K562 (cell line): ENCODE data around the gene TUBGCP6. TPM values are rescaled to one million over a fixed set of nuclear protein-coding genes. Genes with fewer than 3 reads are reported as not detected.

ENCODE experiments used
- CREB1 ChIP-seq, 2 experiments: sonication (generic) in 1 of 2; formaldehyde crosslinking in 1 of 2; IDR thresholded peaks; 2 replicates each; pipeline versions ENCODE4 v1.6.1 to v1.8.0; 2012 to 2022; ENCODE audit warnings: inconsistent platforms in 1 of 2, mild to moderate bottlenecking in 1 of 2, missing genetic modification reagents in 1 of 2, moderate library complexity in 1 of 2
- GATAD2A ChIP-seq: fragments of 450-650 bp; IDR thresholded peaks from 2 replicates; pipeline ENCODE4 v1.6.1; 2017
- KAT7 ChIP-seq: sonication (generic); formaldehyde crosslinking; IDR thresholded peaks from 2 replicates; pipeline ENCODE4 v1.8.0; 2022; ENCODE audit warnings: missing genetic modification reagents, mild to moderate bottlenecking, borderline replicate concordance
- NR4A1 ChIP-seq, 2 experiments: fragments of 250-450 bp in 1 of 2; fragments of 450-650 bp in 1 of 2; sonication (Bioruptor Pico) in 1 of 2; IDR thresholded peaks; 2 replicates each; pipeline versions ENCODE4 v1.4.0 to v1.6.1; 2016 to 2020; ENCODE audit warnings: mild to moderate bottlenecking in 2 of 2, missing compliant biosample characterization in 1 of 2, missing genetic modification characterization in 1 of 2, moderate library complexity in 1 of 2
- PHB ChIP-seq: fragments of 250-450 bp; sonication (Bioruptor Pico); IDR thresholded peaks from 2 replicates; pipeline ENCODE4 v1.5.0; 2021
- PHF8 ChIP-seq: fragments of 200-600 bp; sonication (generic); IDR thresholded peaks from 2 replicates; pipeline ENCODE4 v1.6.1; 2012; ENCODE audit warnings: mixed run types, mild to moderate bottlenecking, inconsistent platforms, low read length, moderate library complexity, borderline replicate concordance
- RBFOX2 ChIP-seq: fragments of 200-400 bp; formaldehyde crosslinking; IDR thresholded peaks from 2 replicates; pipeline ENCODE4 v1.6.1; 2017; ENCODE audit warnings: low read depth, mild to moderate bottlenecking, low read length, moderate library complexity
- RBM17 ChIP-seq: fragments of 200-400 bp; formaldehyde crosslinking; IDR thresholded peaks from 2 replicates; pipeline ENCODE4 v1.6.1; 2017; ENCODE audit warnings: low read depth, mild to moderate bottlenecking, low read length, borderline replicate concordance
- SAFB ChIP-seq: fragments of 200-400 bp; formaldehyde crosslinking; IDR thresholded peaks from 2 replicates; pipeline ENCODE4 v1.6.1; 2017; ENCODE audit warnings: low read depth, low read length, borderline replicate concordance
- SMARCC2 ChIP-seq: fragments of 450-650 bp; IDR thresholded peaks from 2 replicates; pipeline ENCODE4 v1.6.1; 2017; ENCODE audit warnings: antibody characterized with exemption, moderate library complexity, mild to moderate bottlenecking, low read depth
- SMC3 ChIP-seq: conservative IDR thresholded peaks from 2 replicates; pipeline ENCODE4 v1.6.1; 2011; ENCODE audit warnings: low read depth, low read length, improper control_type of control experiment; ENCODE audit not compliant: insufficient read depth
- TBP ChIP-seq: optimal IDR thresholded peaks from 2 replicates; pipeline ENCODE3; 2011; ENCODE audit warnings: low read depth, low read length, improper control_type of control experiment
- TCFL5 ChIP-seq: fragments of 250-450 bp; sonication (Bioruptor Pico); conservative IDR thresholded peaks from 2 replicates; pipeline ENCODE4 v1.6.1; 2021; ENCODE audit warnings: mild to moderate bottlenecking, moderate library complexity, matching md5 sums
- ZNF197 ChIP-seq: fragments of 200-800 bp; sonication (Bioruptor generic); IDR thresholded peaks from 2 replicates; pipeline ENCODE4 v1.6.1; 2016; ENCODE audit warnings: low read depth, missing genetic modification characterization, missing compliant biosample characterization
- ZNF75A ChIP-seq: fragments of 450-650 bp; formaldehyde crosslinking; IDR thresholded peaks from 2 replicates; pipeline ENCODE4 v1.4.0; 2020; ENCODE audit warnings: mild to moderate bottlenecking
- polyA plus RNA-seq, 8 experiments: library from polyadenylated mRNA; depleted of rRNA in 4 of 8; stranded (reverse) in 5 of 8; unstranded in 3 of 8; fragments of >200 nt; fragmentation: Nextera tagmentation in 2 of 8; fragmentation: Illumina TruSeq in 1 of 8; extraction: Ambion mirVana in 2 of 8; extraction: Trizol in 1 of 8; gene quantifications; 2 replicates each; pipeline versions ENCODE4 v1.2.1 to v1.2.3, GENCODE V29; 2011 to 2014; ENCODE audit warnings: inconsistent platforms in 1 of 8, missing spikeins in 1 of 8
- total RNA-seq, 7 experiments: library from RNA; depleted of rRNA in 6 of 7; stranded (reverse); fragments of >200 nt in 6 of 7; fragmentation: Illumina TruSeq in 2 of 7; extraction: Trizol in 2 of 7; gene quantifications; 2 replicates each; pipeline versions ENCODE4 v1.2.1 to v1.2.3, GENCODE V29; 2011 to 2021; ENCODE audit warnings: low replicate concordance in 1 of 7
- TF ChIP-seq, protein P1 (sequence below), 3 experiments: fragments of 200-800 bp in 1 of 3; fragments of 250-450 bp in 1 of 3; fragments of 450-650 bp in 1 of 3; sonication (Bioruptor Pico) in 1 of 3; sonication (Bioruptor generic) in 1 of 3; formaldehyde crosslinking in 1 of 3; IDR thresholded peaks; 2 replicates each; pipeline versions ENCODE4 v1.6.1 to v1.8.0; 2016 to 2022; ENCODE audit warnings: mild to moderate bottlenecking in 2 of 3, missing genetic modification characterization in 2 of 3, missing compliant biosample characterization in 1 of 3, moderate library complexity in 1 of 3
- TF ChIP-seq, protein P2 (sequence below): fragments of 450-650 bp; IDR thresholded peaks from 2 replicates; pipeline ENCODE4 v1.6.1; 2016; ENCODE audit warnings: missing biosample characterization, missing genetic modification characterization
- TF ChIP-seq, protein P3 (sequence below): sonication (generic); formaldehyde crosslinking; IDR thresholded peaks from 2 replicates; pipeline ENCODE4 v1.8.1; 2023; ENCODE audit warnings: mild to moderate bottlenecking, missing genetic modification reagents
- TF ChIP-seq, protein P4 (sequence below): IDR thresholded peaks from 2 replicates; pipeline ENCODE4 v1.6.1; 2016; ENCODE audit warnings: missing genetic modification characterization, missing compliant biosample characterization

TUBGCP6 gene
- total and polyA plus RNA-seq, 9 of the 15 experiments (the other 6 are each of a cell fraction or from before 2014, with no cell fraction given), result 0.76 to 33.0 (median 10.1) TPM

DNA sequence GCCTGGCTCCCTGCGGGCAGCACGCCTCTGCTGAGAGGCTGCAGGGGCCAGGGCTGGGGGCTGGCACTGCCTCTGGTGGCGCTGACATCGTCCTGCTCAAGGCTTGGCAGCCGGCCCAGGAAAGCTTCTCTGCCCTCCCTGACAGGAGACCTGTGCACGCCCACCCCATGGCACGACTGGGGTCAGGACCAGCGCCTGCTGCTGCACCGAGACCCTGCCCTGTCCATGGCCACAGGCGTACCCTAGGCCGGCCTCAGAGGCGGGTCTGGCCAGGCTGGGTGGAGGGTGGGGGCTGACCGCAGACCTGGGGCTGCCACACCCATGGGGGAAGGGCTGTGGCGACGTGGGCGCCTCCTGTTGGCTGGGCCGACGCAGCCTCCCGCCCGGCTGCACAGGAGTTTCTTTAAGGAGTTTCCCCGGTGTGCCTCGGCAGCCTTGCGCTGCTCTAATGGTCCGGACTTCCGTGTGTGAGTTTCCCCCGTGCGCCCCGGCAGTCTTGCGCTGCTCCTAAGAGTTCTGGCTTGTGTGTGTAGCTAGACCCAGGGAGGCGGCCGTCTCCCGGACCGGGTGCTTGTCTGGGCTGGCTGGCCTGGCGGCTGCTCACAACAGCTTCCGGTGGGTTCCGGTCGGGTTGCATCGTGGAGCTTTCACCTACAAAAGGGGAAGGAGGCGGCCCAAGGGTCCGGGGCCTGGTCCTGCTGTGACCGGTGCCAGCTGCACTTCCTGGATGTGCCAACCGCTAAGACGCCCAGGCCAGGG, 54.5 kb downstream of the TUBGCP6 start (continued):
- TF ChIP-seq, protein P1, sequence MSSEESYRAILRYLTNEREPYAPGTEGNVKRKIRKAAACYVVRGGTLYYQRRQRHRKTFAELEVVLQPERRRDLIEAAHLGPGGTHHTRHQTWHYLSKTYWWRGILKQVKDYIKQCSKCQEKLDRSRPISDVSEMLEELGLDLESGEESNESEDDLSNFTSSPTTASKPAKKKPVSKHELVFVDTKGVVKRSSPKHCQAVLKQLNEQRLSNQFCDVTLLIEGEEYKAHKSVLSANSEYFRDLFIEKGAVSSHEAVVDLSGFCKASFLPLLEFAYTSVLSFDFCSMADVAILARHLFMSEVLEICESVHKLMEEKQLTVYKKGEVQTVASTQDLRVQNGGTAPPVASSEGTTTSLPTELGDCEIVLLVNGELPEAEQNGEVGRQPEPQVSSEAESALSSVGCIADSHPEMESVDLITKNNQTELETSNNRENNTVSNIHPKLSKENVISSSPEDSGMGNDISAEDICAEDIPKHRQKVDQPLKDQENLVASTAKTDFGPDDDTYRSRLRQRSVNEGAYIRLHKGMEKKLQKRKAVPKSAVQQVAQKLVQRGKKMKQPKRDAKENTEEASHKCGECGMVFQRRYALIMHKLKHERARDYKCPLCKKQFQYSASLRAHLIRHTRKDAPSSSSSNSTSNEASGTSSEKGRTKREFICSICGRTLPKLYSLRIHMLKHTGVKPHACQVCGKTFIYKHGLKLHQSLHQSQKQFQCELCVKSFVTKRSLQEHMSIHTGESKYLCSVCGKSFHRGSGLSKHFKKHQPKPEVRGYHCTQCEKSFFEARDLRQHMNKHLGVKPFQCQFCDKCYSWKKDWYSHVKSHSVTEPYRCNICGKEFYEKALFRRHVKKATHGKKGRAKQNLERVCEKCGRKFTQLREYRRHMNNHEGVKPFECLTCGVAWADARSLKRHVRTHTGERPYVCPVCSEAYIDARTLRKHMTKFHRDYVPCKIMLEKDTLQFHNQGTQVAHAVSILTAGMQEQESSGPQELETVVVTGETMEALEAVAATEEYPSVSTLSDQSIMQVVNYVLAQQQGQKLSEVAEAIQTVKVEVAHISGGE (CRISPR knock-in tag; IDR thresholded peaks at IDR 0.05), result peak in 1 of 3 experiments; percentile 87; a peak in 2 of 6 replicates
- TF ChIP-seq NR4A1 (CRISPR knock-in tag; IDR thresholded peaks at IDR 0.05), result no peak
- no peak for TF ChIP-seq NR4A1 (tag; IDR thresholded peaks at IDR 0.05)
- TF ChIP-seq SMC3, result no peak
- TF ChIP-seq GATAD2A, result no peak
- TF ChIP-seq RBM17, result no peak
- peak; percentile 44; the same call in 1 of the 2 replicates for TF ChIP-seq CREB1 (IDR thresholded peaks at IDR 0.05)
- peak; percentile 78; the same call in 1 of the 2 replicates for TF ChIP-seq CREB1 (CRISPR knock-in tag; IDR thresholded peaks at IDR 0.05)
- TF ChIP-seq SAFB, result no peak
- TF ChIP-seq, protein P2, sequence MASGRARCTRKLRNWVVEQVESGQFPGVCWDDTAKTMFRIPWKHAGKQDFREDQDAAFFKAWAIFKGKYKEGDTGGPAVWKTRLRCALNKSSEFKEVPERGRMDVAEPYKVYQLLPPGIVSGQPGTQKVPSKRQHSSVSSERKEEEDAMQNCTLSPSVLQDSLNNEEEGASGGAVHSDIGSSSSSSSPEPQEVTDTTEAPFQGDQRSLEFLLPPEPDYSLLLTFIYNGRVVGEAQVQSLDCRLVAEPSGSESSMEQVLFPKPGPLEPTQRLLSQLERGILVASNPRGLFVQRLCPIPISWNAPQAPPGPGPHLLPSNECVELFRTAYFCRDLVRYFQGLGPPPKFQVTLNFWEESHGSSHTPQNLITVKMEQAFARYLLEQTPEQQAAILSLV (tag), result no peak
- no peak for TF ChIP-seq PHB (CRISPR knock-in tag)
- TF ChIP-seq RBFOX2, result peak; percentile 70
- peak; percentile 35 for TF ChIP-seq TBP
- no peak for TF ChIP-seq ZNF75A (CRISPR knock-in tag)
- no peak for TF ChIP-seq TCFL5 (CRISPR knock-in tag)
- TF ChIP-seq ZNF197 (CRISPR knock-in tag), result no peak
- TF ChIP-seq KAT7 (CRISPR knock-in tag), result no peak
- peak; percentile 44; the same call in 1 of the 2 replicates for TF ChIP-seq PHF8
- TF ChIP-seq, protein P3, sequence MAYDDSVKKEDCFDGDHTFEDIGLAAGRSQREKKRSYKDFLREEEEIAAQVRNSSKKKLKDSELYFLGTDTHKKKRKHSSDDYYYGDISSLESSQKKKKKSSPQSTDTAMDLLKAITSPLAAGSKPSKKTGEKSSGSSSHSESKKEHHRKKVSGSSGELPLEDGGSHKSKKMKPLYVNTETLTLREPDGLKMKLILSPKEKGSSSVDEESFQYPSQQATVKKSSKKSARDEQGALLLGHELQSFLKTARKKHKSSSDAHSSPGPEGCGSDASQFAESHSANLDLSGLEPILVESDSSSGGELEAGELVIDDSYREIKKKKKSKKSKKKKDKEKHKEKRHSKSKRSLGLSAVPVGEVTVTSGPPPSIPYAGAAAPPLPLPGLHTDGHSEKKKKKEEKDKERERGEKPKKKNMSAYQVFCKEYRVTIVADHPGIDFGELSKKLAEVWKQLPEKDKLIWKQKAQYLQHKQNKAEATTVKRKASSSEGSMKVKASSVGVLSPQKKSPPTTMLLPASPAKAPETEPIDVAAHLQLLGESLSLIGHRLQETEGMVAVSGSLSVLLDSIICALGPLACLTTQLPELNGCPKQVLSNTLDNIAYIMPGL (CRISPR knock-in tag), result no peak
- no peak for TF ChIP-seq SMARCC2
- TF ChIP-seq, protein P4, sequence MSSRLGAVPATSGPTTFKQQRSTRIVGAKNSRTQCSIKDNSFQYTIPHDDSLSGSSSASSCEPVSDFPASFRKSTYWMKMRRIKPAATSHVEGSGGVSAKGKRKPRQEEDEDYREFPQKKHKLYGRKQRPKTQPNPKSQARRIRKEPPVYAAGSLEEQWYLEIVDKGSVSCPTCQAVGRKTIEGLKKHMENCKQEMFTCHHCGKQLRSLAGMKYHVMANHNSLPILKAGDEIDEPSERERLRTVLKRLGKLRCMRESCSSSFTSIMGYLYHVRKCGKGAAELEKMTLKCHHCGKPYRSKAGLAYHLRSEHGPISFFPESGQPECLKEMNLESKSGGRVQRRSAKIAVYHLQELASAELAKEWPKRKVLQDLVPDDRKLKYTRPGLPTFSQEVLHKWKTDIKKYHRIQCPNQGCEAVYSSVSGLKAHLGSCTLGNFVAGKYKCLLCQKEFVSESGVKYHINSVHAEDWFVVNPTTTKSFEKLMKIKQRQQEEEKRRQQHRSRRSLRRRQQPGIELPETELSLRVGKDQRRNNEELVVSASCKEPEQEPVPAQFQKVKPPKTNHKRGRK (tag), result no peak
